GM19035 (cell line): ENCODE measurements around the gene ABHD10.

Experiments used
- ATAC-seq: cut with Tn5 transposase; IDR thresholded peaks from one replicate; pipeline ENCODE4 v1.9.1; 2021; ENCODE audit not compliant: unreplicated experiment

Gene ABHD10

GRCh38 chr3:111999484-112000324 is 20.9 kb downstream of the ABHD10 start:
- ATAC-seq = peak; percentile 13

DNA sequence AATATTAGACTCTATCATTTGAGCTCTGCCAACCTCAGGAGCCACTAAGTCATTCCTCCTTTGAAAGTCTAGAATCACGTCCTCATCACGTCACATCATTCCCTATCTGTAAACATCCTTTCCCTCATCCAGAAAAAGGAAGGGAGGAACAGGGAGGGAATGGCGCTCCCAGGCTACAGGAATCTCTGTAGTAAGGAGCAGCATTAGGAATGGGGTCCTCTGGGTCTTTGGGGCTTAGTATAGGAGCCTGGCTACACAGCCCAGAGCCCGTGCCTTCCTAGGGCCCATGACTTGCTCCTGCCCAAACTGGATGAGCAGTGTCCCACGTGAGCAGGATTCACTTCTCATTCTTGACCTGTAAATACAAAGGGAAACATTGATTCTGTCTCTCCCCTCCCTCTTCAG is 21.5 kb downstream of the ABHD10 start:
- ATAC-seq = no peak

DNA sequence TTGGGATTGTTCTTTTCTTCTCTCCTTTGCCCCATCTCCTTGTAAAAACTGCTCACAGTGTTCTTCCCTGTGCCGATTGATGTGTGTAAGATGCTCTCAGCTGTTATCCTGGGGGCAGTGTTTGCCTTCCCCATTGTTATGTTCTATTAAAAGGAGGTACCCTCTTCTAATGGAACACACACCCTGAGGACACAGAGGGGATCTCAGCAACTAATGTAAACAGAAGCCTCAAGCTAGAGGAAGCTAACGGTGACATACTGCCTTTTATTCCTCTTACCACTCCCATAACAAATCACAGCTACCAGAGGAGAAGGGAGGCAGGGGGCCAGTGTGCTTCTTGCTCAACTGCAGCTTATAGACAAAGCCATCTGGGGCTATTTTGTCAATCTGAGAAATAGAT is 22.1 kb downstream of the ABHD10 start:
- ATAC-seq = no peak

- ATAC-seq = no peak
Observed at GRCh38 chr3:112001526-112001925, 22.7 kb downstream of the ABHD10 start.

- ATAC-seq = no peak
Observed at GRCh38 chr3:112002096-112002971, 23.5 kb downstream of the ABHD10 start.

GRCh38 chr3:112003321-112004080 is 24.7 kb downstream of the ABHD10 start:
- no peak for ATAC-seq

GRCh38 chr3:112004187-112004586 is 25.4 kb downstream of the ABHD10 start:
- ATAC-seq = no peak

DNA sequence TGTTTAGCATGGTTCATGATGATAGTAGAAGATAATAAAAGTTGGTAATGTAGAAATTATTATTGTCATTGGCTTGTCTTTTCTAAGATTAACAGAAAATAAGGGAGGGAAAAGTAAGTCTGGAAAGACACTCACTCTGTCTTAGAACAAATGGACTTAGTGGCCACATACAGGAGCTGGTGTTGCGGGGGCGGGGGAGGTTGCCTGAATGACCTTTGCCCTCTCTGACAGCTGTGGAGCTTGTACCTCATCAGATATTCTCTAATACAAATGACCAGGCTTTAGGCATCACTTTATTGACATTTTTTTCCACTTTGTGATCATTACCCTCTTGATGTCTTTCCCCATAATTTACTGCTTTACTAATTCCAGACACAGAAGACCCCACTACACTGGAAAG is 25.8 kb downstream of the ABHD10 start:
- ATAC-seq = no peak

DNA sequence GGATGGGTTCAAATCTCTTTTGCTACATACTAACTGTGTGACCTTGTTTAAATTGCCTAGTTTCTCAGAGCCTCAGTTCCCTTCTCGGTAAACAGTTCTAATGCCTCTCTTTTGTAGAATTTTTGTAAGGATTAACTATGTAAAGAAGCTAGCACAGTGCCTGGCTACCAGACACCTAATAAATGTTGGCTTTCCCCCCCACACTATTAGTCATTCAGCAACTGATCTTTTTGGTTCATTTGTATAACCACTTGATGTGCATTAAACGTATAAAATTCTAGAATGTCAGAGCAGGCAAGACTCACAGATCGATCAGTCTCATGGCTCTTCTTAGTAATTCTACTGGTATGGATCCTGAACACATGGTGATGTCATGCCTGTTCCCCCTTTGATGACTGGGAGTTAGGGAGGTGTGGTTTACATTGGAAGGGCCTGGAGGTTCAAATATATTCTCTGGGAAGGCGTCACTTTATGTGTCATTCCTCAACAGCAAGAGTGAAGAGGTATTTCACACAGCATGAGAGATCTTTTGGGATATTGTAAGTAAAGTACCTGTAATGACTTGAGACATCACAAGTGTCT is 26.4 kb downstream of the ABHD10 start:
- ATAC-seq = no peak

DNA sequence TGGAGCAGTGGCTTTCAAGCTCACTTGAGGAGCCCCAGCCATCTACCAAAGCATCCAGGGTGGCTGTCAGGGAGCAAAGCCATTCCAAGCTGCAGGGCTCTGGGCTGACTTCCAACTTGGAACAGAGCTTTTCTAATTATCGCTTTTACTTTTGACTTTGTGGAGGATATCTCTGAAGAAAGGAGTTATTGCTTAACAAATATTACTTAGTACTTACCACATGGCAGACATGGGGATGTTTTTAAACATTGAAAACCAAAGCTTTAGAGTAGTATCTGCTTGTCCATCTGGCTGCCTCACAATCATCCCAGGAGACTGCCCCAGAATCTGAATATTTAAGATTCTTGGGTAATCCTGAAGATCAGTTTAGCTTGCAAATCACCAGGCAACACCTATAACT is 28.8 kb downstream of the ABHD10 start:
- ATAC-seq = no peak

GRCh38 chr3:112009670-112010069 is 30.8 kb downstream of the ABHD10 start:
- ATAC-seq = no peak

DNA sequence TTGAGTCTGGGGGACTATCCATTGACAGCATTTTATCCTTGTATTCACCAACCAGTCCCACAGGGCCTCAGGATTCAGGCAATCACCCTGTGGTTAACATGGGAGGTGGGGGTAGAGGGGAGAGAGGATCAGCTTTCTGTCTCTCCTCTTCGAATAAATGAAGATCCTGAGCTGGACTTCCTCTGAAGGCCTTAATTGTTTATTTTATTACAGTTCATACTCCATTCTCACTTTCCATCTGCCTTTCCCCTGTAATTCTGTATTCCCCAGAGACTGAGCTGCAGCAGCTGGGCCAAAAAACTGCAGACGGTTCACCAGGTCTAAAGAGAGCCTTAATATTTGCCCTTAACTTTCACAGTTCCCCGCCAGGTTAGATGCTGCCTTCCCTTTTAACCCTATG is 31.8 kb downstream of the ABHD10 start:
- ATAC-seq = no peak

DNA sequence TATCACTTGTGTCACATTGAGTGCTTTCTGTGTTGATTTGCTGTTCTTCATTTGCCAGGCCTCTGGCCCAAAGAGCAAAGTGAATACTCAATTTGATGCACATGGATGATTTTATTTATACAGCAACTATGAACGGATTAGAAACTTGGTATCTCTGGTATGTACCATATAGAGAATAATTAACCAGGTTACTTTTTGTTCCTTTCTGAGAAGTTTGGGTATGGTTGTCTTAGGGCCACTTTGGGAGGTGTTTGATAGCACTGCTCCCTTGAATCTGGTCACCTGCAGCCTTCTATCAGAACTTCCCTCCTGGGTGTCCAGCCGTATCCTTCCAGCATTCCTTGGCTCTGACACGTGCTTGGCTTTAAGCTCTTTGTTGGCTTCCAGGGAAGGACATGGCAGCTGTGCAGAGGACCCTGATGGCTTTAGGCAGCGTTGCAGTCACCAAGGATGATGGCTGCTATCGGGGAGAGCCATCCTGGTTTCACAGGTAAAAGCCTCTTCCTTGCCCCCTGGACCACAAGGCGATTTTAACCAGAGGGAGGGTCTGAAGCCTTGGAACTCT is 32.6 kb downstream of the ABHD10 start:
- ATAC-seq = no peak

GRCh38 chr3:112012205-112012992 is 33.6 kb downstream of the ABHD10 start:
- ATAC-seq = no peak

DNA sequence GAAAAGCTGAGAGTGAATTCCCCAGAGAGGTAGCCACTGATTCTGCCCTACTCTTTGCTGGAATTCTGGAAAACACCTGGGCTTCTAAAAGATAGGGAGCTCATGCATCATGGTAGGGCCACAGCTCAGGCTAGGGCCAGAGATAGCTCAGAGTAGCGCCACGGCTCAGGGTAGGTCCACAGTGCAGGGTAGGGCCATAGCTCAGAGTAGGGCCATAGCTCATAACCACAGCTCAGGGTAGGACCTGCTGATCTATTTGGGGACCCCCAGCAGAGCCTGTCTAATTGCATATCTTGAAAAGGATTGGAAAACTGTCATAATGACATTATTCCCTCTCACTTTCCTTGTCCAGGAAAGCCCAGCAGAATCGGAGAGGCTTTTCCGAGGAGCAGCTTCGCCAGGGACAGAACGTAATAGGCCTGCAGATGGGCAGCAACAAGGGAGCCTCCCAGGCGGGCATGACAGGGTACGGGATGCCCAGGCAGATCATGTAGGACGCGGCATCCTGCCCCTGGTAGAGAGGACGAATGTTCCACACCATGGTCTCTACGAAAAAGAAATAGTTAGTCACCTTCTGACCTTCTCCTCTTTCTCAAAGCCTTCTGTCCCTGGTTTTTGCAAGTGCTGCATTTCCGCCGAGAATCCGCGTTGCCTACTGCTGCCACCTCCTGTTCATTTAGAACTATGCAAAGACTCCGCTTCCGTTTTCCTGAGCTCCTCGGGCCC is 34.4 kb downstream of the ABHD10 start:
- ATAC-seq = peak; percentile 87

DNA sequence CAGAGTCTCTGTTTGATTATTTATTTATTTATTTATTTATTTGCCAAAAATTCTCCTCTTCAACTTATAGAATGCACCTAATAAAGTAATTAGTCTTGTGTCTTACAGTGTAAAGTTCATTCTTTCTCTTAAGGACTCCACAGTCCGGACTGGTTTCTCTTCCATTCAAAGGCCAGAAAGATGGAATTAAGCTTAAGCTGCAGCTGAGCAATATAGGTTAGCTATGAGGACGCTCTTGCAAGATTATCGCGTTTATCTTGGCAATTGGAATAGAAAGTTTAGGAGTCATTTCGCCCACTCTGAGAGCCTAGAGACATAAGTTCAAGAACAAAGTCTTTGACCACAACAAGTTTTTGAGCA is 34.9 kb downstream of the ABHD10 start:
- ATAC-seq = peak; percentile 23

DNA sequence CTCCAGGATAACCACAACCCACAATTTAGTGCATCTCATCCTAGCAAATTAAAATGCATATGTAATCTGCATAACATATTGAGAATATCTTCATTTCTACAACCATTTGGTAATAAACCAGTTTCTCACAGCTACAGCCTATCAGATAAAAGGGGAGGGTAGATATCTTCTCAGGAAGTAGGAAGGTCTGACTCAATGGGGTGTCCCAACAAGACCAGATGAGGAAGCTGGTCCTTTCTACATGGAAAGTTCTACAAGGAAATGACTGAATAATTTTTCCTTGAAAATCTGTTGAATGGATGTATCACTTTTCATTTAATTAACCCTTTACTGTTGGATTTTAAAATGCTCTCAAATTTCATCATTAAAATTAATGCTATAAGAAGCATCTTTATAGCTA is 38.3 kb downstream of the ABHD10 start:
- ATAC-seq = no peak

GRCh38 chr3:112018712-112019111 is 39.9 kb downstream of the ABHD10 start:
- no peak for ATAC-seq

DNA sequence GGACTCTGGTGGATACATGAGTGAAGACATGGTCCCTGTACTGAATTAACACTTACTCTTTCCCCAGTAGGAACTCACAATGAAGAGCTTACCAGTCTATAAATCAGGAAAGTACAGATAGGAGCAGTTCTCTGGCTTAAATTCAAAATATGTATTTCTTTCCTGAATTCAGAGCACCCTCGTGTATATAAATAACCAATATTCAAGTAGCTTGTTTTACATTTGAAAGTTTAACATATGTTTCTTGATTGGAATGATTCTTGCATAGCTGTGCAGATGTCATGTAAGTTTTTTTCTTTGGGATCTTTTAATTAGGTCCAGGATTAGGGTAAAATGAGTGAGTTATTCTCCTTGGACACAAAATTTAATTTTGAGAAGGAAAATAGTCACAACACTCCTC is 40.9 kb downstream of the ABHD10 start:
- no peak for ATAC-seq
